Loucy (cell line): ENCODE measurements around the gene SIRT7.
A peak's percentile ranks its signal among the peaks of the same experiment; 100 is the strongest.

Experiments used
- H2AFZ ChIP-seq: fragments of 200-600 bp; sonication (generic); 2 replicates; pipeline ENCODE4 v1.6.0; 2016; ENCODE audit warnings: antibody characterized with exemption, mild to moderate bottlenecking, low read length, moderate library complexity
- H3F3A ChIP-seq: fragments of 200-600 bp; 2 replicates; pipeline ENCODE4 v1.6.0; 2016; ENCODE audit warnings: antibody characterized with exemption, low read depth, mild to moderate bottlenecking
- H3K27me3 ChIP-seq: fragments of 200-600 bp; sonication (generic); 2 replicates; pipeline ENCODE4 v1.6.1; 2014; ENCODE audit warnings: low read length, mild to moderate bottlenecking; ENCODE audit not compliant: insufficient read depth, poor library complexity, severe bottlenecking
- H3K36me3 ChIP-seq: fragments of 200-600 bp; sonication (generic); 2 replicates; pipeline ENCODE4 v1.6.1; 2016; ENCODE audit warnings: low read length; ENCODE audit not compliant: insufficient read depth
- H3K4me1 ChIP-seq: fragments of 200-600 bp; sonication (generic); 2 replicates; pipeline ENCODE4 v1.5.1; 2014; ENCODE audit warnings: low read length, mild to moderate bottlenecking; ENCODE audit not compliant: insufficient read depth, poor library complexity, severe bottlenecking
- H3K4me2 ChIP-seq: fragments of 200-600 bp; sonication (generic); 2 replicates; pipeline ENCODE4 v1.6.0; 2014; ENCODE audit warnings: antibody characterized with exemption, low read length, low read depth, mild to moderate bottlenecking; ENCODE audit not compliant: poor library complexity, severe bottlenecking
- H3K4me3 ChIP-seq: fragments of 200-600 bp; sonication (generic); 2 replicates; pipeline ENCODE4 v1.5.1; 2014; ENCODE audit warnings: low read length, mild to moderate bottlenecking, mixed read lengths; ENCODE audit not compliant: poor library complexity, severe bottlenecking
- H3K79me2 ChIP-seq: fragments of 200-600 bp; sonication (generic); 2 replicates; pipeline ENCODE4 v1.6.1; 2014; ENCODE audit warnings: low read length; ENCODE audit not compliant: insufficient read depth
- H3K9ac ChIP-seq: fragments of 200-600 bp; sonication (generic); 2 replicates; pipeline ENCODE4 v1.6.0; 2014; ENCODE audit warnings: mild to moderate bottlenecking, low read depth, low read length, moderate library complexity; ENCODE audit not compliant: poor library complexity, severe bottlenecking
- H3K9me2 ChIP-seq: fragments of 200-600 bp; sonication (generic); replicated peaks from 2 replicates; pipeline ENCODE4 v1.6.1; 2016; ENCODE audit warnings: low read depth, low read length, mixed read lengths
- H3K9me3 ChIP-seq: fragments of 200-600 bp; sonication (generic); 2 replicates; pipeline ENCODE4 v1.6.1; 2014; ENCODE audit warnings: mild to moderate bottlenecking, antibody characterized with exemption, low read length, low read depth; ENCODE audit not compliant: insufficient read depth
- H4K20me1 ChIP-seq: fragments of 200-600 bp; sonication (generic); 2 replicates; pipeline ENCODE4 v1.6.0; 2014; ENCODE audit warnings: antibody characterized with exemption, low read length, mild to moderate bottlenecking; ENCODE audit not compliant: insufficient read depth, poor library complexity, severe bottlenecking
- CTCF ChIP-seq: fragments of 200-600 bp; sonication (generic); conservative IDR thresholded peaks from 2 replicates; pipeline ENCODE4 v1.5.1; 2014; ENCODE audit warnings: mild to moderate bottlenecking, antibody characterized with exemption, low read length
- EZH2phosphoT487 ChIP-seq: fragments of 200-600 bp; IDR thresholded peaks from 2 replicates; pipeline ENCODE4 v1.6.1; 2018; ENCODE audit warnings: antibody characterized with exemption, mild to moderate bottlenecking, moderate library complexity, borderline replicate concordance

The SIRT7 gene

DNA sequence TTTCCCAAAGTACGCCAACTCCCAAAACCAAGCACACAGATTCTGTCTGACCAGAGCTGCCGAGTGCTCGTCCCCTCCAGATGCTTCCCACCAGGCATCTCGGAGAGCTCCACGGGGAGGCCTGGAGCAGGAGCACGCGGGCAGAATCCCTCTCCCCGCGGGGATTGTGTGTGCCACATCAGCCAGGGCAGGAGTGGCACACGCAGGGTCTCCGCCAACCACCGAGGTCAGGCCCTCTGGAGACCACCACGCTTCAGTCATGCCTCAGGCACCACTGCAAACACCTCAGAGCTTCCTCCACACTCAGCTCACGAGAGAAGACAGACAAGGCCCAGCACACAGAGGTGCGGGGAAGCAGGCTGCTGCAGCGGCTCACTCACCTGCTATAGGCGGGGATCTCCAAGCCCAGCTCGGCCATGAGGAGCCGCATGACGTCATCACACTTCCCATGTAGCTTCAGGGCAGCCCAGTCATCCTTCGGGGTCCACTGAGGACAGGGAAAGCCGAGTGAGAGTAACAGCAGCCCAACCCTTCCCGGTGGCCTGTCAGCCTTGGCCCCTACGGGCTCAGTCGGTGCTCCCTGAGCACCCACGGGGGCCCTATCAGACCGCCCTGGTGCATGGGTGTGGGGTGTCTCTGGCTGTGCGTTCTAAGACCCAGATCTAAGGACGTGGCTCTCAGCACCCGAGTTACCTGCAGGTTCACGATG, 4.4 kb downstream of the SIRT7 start:
- no peak for TF ChIP-seq EZH2phosphoT487
- no peak for TF ChIP-seq CTCF
- Histone ChIP-seq H3K4me1 (peaks cover 22% of the 10 kb centered on the region), H3K4me3 (no peak overlapping the region), H3F3A (no peaks in the 10 kb centered on the region), H4K20me1 (peaks cover 38% of the 10 kb centered on the region), H3K9me3 (no peaks in the 10 kb centered on the region), H2AFZ (no peak overlapping the region), H3K4me2 (no peak overlapping the region), H3K9ac (no peak overlapping the region), H3K79me2 (peaks cover 52% of the 10 kb centered on the region), H3K9me2 (no peaks in the 10 kb centered on the region), H3K27me3 (no peaks in the 10 kb centered on the region), H3K36me3 (peaks cover 22% of the 10 kb centered on the region; the same call in 1 of the 2 replicates)

DNA sequence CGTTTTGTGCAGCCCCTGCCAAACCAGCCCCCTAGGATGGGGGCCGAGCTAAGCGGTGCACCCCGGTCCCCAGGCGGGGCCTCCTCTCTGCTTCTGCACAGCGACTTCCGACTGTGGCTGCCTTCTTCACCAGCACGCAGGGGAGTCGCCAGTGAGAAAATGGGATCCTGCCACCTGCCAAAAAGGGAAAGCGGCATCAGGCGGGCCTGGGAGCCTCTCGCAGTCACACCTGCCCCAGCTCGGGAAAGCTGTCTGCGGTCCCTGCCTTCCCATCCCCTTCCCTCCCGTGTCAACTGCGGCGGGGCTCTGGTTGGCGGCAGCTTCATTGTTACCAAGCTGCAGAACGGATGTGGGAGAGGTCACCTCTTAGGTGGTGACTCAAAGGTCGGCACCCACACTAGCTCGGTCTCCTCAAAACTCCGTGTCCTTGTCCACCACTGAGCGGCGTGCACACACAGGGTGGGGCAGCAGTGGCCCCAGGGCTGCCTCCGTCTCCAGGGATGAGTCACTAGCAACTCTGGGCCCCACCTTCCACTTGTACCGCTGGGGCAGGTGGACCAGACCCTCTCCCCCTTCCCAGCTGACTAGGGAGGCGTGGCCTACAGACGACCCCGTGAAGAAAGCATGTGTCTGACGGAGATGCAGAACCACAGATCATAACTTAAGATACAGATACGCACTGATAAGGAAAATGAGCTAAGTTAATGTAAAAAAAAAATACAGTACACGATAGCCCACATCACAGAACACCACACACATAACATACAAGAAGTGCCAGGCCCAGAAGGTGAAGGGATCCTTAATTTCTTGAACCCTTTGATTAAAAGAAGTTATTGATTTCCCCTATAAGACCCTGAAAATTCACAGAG, 5.3 kb downstream of the SIRT7 start:
- Histone ChIP-seq H3K79me2 (peaks cover 51% of the 10 kb centered on the region), H3K9me3 (no peaks in the 10 kb centered on the region), H3K36me3 (peaks cover 25% of the 10 kb centered on the region; the same call in 1 of the 2 replicates), H2AFZ (no peak overlapping the region), H3K9ac (no peak overlapping the region), H3K4me3 (no peak overlapping the region), H4K20me1 (peaks cover 35% of the 10 kb centered on the region), H3K4me1 (peaks cover 22% of the 10 kb centered on the region), H3F3A (no peaks in the 10 kb centered on the region), H3K27me3 (no peaks in the 10 kb centered on the region), H3K4me2 (no peak overlapping the region), H3K9me2 (no peaks in the 10 kb centered on the region)
- TF ChIP-seq EZH2phosphoT487, result no peak
- no peak for TF ChIP-seq CTCF

DNA sequence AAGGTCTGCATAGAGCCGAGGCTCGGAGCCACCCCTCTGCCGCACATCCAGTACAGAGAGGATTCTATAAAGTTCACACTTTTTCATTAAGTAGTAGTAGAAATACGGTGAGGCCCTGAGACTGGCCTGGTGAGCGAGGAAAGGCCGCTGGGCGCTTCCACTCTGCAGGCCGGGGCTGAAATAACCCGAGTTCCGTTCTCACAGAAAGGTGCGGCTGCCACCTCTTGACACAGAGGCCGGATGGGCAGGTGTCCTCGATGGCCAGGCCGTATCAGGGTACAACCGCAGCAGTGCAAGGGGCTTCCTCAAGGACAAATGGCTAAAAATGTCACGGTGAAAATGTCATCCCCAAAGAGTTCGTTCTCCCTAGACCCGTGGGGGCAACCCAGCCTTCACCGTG, 6.0 kb downstream of the SIRT7 start:
- H3K4me3 ChIP-seq, result peak overlapping the region; percentile 54
- H2AFZ ChIP-seq, result no peak overlapping the region
- no peaks in the 10 kb centered on the region for H3F3A ChIP-seq
- no peak overlapping the region for H3K9ac ChIP-seq
- no peaks in the 10 kb centered on the region for H3K9me2 ChIP-seq
- no peak overlapping the region for H3K4me2 ChIP-seq
- H3K9me3 ChIP-seq, result no peaks in the 10 kb centered on the region
- H3K79me2 ChIP-seq, result peaks cover 44% of the 10 kb centered on the region
- no peaks in the 10 kb centered on the region for H3K27me3 ChIP-seq
- no peak for TF ChIP-seq CTCF
- TF ChIP-seq EZH2phosphoT487, result no peak
- H3K36me3 ChIP-seq, result peaks cover 25% of the 10 kb centered on the region; the same call in 1 of the 2 replicates
- peaks cover 19% of the 10 kb centered on the region for H3K4me1 ChIP-seq
- peaks cover 32% of the 10 kb centered on the region for H4K20me1 ChIP-seq
